Amniotic stem cell (primary cell): ENCODE measurements around the gene NRN1L.
A peak's percentile ranks its signal among the peaks of the same experiment; 100 is the strongest.
"Not testable (repeated sequence)": the region's sequence is repeated elsewhere in the genome, so short reads cannot be mapped to it uniquely, and the experiment has no call there.

Source experiments
- DNase-seq: peaks from one replicate; lab custom pipeline; 2025; lab: John Stamatoyannopoulos, UW

Gene NRN1L

GRCh38 chr16:67884684-67885083 lies at the start of gene NRN1L:
Gene NRN1L, plus strand, starts transcription at chr16:67884885. Its CDS starts 19 bp downstream, at chr16:67884904.
- peak; percentile 49 for DNase-seq

GRCh38 chr16:67837190-67837589 lies 47.5 kb upstream of the NRN1L start:
- not testable (repeated sequence) for DNase-seq

GRCh38 chr16:67837811-67838210 lies 46.9 kb upstream of the NRN1L start:
- DNase-seq = no peak

- no peak for DNase-seq
These were observed 43.4 kb upstream of the NRN1L start for GRCh38 chr16:67841198-67841815.

- peak; percentile 91 for DNase-seq
These were observed 42.7 kb upstream of the NRN1L start, which contains the start of gene THAP11 for GRCh38 chr16:67841816-67842508. Gene THAP11, plus strand, starts transcription at chr16:67842320. Its CDS starts 235 bp downstream, at chr16:67842555.

- DNase-seq = no peak
These were observed 42.0 kb upstream of the NRN1L start for GRCh38 chr16:67842509-67843342.

- no peak for DNase-seq
These were observed 41.3 kb upstream of the NRN1L start for GRCh38 chr16:67843343-67843765.

GRCh38 chr16:67844497-67844896 lies 40.2 kb upstream of the NRN1L start:
- no peak for DNase-seq

- DNase-seq = no peak
These were observed 39.2 kb upstream of the NRN1L start for GRCh38 chr16:67845291-67846062.

- no peak for DNase-seq
These were observed 38.7 kb upstream of the NRN1L start for GRCh38 chr16:67846063-67846319.

GRCh38 chr16:67846320-67847063 lies 38.2 kb upstream of the NRN1L start, which contains the start of gene NUTF2:
Gene NUTF2, plus strand, starts transcription at chr16:67846933. Its CDS starts 18,198 bp downstream, at chr16:67865131.
- DNase-seq = peak; percentile 93

- peak; percentile 57 for DNase-seq
These were observed 37.4 kb upstream of the NRN1L start, which contains the start of gene CENPT for GRCh38 chr16:67847064-67847861. Gene CENPT, minus strand, starts transcription at chr16:67847693. Its CDS starts 13,834 bp downstream, at chr16:67833859.

- no peak for DNase-seq
These were observed 36.6 kb upstream of the NRN1L start for GRCh38 chr16:67848118-67848517.

GRCh38 chr16:67853670-67854069 lies 31.0 kb upstream of the NRN1L start:
- no peak for DNase-seq

GRCh38 chr16:67855789-67856188 lies 28.9 kb upstream of the NRN1L start:
- DNase-seq = no peak

- DNase-seq = no peak
These were observed 27.6 kb upstream of the NRN1L start for GRCh38 chr16:67856927-67857546.

- DNase-seq = peak; percentile 92
These were observed 27.0 kb upstream of the NRN1L start for GRCh38 chr16:67857547-67858233.

- DNase-seq = no peak
These were observed 26.2 kb upstream of the NRN1L start for GRCh38 chr16:67858500-67858899.
